HTR-8/SVneo (cell line): Measurements from ENCODE around the gene CRYL1.
"Not testable (repeated sequence)": the region's sequence is repeated elsewhere in the genome, so short reads cannot be mapped to it uniquely, and the experiment has no call there.

Experiments
- DNase-seq: peaks from one replicate; pipeline ENCODE4 v3.0.0; 2011; ENCODE audit warnings: low spot score, mixed read lengths; ENCODE audit not compliant: insufficient read length
- FAIRE-seq: peaks from 2 replicates; lab custom pipeline; 2011; peaks lifted over from hg19 to GRCh38; lab: Jason Lieb, UNC

CRYL1 gene

DNA sequence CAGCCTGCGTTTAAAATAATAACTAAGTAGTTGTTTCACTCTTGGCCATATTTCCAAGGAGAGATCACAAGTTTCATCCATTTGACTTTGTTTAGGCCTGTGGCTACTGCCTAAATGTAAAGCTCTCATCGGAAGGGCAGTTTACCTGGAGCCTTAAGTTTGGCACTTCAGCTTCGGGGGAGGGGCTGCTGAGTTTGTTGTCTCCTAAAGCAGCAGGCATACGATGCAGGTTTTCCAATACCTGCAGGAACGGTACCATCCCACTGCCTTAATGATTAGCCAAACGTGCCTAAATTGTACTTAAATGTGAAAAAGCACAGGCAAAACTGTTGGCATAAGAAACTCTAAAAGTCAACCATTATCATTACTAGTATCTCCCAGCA lies 63.1 kb downstream of the CRYL1 start:
- FAIRE-seq (no peak), DNase-seq (no peak)

DNA sequence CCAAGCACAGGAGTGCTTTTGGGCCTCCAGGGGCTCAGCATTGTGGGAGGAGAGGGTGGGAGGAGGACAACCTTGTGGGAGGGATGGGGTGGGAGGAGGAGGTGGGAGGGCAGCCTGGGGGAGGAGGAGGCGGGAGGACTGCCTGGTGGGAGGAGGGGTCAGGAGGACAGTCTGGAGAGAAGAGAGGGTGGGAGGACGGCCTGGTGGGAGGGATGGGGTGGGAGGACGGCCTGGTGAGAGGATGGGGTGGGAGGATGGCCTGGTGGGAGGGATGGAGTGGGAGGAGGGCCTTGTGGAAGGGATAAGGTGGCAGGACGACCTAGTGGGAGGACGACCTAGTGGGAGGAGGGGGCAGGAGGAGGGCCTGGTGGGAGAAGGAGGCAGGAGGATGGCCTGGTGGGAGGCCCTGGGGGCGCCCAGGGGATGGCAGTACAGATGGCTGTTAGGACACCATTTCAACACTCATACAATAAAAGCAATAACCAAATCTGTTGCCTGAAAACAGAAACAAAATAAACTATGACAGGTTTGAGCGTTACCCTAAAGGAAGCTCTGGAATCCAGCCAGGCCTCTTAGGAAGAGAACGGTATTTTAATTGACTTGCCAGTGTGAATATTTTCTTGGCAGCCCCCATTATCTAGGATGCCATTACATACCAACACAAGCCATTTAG lies 63.7 kb downstream of the CRYL1 start:
- FAIRE-seq (no peak), DNase-seq (no peak)

DNA sequence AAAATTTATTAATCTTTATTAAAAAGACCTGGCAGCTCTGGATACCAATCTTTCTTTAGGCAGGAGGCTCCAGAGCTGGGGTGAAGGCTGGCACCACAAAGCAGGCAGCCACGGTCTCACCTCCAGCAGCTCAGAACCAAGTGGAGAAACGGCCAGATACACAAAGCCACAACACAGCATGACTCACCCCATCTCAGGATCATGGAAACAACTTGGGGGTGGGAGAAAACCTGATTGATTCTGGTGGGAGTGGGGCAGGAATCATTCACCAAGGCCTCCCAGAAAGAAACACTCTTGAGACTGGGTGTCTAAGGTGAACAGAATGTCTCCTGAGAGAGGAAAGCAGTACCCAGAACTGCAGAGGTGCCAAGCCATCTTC lies 64.2 kb downstream of the CRYL1 start:
- DNase-seq (no peak), FAIRE-seq (no peak)

DNA sequence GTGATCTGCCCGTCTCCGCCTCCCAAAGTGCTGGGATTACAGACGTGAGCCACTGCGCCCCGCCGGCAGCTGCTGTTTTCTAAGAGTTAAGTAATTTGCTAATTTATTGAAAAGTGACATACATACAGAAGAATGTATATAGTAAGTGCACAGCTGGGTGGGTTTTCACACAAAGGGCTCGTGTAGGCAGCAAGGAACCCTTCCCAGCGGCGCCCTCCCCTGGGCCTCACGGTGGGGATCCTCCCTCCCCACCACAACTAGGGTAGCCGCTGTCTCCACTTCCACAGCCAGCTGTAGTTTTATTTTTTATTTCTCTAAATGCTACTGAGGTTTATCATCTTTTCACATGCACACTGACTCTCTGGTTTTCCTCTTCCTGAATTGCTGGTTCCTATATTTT lies 64.9 kb downstream of the CRYL1 start:
- no peak for DNase-seq

DNA sequence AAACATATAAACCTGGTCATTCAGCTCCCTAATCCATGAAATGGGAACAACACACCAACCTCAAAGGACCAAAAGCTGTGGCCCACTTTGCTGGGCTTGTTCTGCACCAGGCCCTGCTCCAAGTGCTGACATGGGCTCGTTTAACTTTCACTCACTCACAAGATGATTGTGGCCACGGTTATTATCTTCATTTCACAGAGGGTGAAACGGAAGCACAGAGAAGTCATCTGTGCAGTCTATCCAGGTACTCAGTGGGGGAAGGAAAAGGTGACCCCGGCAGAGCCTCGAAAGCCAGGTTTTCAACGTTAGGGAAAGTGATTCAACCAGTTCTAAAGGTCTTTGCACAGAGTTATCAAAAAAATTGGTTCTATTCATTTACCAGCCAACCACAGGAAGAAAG lies 68.0 kb downstream of the CRYL1 start:
- FAIRE-seq (no peak), DNase-seq (no peak)

More for the DNA sequence above, 64.9 kb downstream of the CRYL1 start:
- FAIRE-seq: no peak

DNA sequence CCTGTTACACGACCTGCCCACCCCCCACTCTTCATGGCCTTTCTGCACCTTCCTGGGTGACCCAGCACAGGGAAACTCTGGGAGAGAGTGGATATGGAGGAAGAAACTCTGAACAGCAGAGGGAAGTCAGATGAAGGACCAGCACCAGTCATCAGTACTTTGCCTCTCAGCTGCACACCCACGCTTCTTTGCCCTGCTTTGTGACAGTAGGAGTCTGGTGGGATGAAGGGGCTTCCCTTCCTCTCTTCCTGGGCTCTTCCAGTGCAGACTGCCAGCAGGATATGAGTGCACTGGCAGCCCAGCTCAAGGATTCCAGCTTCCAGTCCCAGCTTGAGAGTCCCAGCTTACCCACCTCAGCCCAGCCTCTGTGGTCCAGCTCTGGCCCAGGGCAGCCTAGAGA lies 68.9 kb downstream of the CRYL1 start:
- DNase-seq (no peak), FAIRE-seq (no peak)

DNA sequence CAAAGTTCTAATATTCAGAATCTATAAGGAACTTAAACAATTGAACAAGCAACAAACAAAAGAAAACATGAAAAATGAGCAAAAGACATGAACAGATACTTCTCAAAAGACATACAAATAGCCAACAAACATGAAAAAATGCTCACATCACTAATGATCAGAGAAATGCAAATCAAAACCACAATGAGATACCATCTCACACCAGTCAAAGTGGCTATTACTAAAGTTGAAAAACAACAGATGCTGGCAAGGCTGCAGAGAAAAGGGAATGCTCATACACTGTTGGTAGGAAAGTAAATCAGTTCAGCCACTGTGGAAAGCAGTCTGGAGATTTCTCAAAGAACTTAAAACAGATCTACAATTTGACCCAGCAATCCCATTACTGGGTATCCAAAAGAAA lies 74.3 kb downstream of the CRYL1 start:
- FAIRE-seq (no peak), DNase-seq (no peak)

DNA sequence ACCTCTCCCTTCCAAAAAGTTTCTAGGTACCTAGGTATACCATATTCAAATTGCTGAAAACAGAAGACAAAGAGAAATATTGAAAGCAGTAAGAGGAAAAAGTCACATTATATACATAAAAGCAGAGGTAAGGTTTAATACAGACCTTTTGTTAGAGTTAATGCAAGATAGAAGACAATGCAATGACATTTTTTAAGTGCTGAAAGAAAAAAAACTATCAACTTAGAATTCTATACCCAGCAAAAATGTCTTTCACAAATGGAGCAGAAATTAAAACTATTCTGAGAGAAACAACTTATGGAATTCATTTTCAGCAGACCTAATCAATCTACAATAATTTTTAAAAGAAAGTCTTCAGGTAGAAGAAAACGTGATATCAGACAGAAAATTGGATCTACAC lies 77.2 kb downstream of the CRYL1 start:
- FAIRE-seq (no peak), DNase-seq (no peak)

DNA sequence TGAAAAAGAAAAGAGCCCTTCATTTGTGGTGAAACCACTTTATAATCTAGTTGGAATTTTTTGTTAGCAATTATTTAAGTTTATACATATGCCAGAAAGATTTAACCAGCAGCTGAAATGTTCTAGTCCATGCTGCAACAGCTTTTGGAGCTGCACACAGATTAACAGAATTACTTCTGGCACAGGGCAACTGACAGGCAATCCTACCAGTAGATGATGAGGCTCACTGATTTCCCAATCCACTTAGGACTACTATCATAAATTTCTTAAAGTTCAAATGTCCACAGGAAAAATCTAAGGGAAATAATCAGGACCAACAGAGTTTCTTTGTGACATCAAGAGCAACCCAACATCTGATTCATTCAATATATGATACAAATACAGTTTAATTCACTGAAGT lies 78.8 kb downstream of the CRYL1 start:
- FAIRE-seq: no peak

DNA sequence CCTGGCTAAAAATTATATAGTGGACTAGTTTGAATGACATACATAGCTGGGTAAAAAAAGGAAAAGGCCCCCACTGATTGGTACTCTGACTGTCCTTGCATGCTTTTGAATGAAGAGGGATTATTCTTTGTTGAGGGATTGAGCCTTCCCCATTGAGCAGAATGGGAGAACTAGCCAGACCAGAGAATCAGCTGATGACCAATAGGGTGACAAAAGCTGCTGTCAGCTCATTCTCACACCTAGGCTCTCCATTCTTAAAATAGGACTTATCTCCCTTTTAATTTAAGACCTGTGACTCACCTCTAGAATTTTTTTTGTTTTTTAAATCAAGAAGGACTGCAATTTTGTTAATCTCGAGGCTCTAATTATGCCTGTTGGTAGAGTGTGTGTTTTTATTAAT lies 79.3 kb downstream of the CRYL1 start:
- FAIRE-seq: no peak
- DNase-seq: no peak

More for the DNA sequence above, 78.8 kb downstream of the CRYL1 start:
- no peak for DNase-seq

DNA sequence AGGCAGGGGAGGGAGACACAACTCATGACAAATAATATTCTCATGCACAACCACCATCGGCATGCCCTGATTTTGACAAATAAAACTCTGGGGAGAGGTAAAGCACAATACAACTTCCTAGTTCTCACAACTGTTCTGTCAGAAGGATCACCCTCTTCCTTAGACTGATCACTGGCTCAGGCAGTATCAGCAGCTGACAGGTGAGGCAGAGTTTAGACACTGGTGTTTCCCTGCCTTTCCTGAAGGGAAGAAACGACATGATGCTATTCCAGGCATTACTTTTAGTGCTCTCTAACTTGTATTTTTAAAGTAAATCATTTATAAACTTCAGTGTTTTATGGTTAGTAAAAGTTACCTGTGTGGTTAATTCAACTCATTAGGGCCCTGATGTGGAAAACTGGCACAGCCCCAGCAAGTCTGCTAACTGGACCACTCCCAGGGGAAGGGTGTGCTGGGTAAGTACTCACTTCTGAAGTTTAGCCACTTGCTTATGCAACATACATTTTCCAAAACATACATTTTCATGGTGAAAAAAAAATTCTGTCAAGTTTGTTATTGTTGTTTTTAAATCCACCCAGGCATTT lies 82.8 kb downstream of the CRYL1 start:
- FAIRE-seq: no peak
- DNase-seq: no peak

DNA sequence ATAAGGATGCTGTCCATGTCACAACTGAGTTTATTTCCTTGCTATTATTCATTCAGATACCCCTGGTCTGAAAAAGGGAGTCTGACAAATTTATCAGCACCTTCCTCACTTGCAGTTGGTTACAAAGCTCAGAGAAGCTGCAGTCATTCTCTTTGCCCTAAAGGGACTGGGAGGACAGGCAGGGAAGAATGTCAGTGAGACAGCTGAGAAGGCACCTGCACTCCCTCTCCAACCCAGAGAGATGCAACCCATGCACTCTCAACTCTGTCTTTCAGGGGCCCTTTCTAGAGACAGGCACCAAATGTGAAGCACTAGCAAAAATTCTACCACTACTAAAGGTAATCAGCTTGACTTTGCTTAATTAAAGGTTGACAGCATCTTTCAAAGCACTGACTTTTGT lies 83.3 kb downstream of the CRYL1 start:
- FAIRE-seq: no peak
- DNase-seq: no peak

DNA sequence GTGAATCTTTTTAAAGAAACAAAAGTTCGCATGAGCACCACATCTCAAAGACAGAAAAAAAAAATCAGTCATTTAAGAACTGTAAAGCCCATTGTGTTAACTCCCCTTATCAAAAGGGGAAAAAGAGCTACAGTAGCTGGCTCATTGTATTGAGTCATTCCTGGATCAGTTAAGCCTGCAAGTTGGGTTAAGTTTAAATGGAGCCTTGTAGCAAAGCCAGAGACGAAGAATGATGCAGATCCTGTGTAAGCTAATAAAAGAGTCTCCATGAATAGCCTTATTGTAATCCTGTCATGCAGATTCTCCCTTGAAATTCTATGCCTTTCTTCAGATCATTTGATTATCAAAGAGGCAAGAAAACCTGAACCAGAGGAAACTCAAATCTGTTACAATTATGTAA lies 83.8 kb downstream of the CRYL1 start:
- FAIRE-seq: no peak
- no peak for DNase-seq

DNA sequence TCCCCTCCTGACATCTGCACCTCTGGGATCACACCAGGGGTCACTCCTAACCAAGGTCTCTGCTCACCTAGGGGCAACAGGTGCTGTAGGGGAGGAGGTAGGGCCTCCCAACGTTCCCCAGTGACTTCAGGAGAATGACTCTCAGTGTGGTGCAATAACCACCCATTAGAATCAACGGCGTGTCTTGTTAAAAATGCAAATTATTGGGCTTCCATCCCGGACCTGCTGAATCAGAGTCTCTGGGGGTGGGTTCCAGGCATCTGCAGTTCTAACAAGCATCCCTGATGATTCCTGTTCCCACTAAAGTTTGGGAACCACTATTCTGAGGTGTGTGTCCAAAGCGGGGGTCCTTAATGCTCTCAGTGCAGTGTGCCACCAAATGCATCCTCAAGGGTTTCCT lies 84.6 kb downstream of the CRYL1 start:
- DNase-seq: no peak
- FAIRE-seq: no peak

DNA sequence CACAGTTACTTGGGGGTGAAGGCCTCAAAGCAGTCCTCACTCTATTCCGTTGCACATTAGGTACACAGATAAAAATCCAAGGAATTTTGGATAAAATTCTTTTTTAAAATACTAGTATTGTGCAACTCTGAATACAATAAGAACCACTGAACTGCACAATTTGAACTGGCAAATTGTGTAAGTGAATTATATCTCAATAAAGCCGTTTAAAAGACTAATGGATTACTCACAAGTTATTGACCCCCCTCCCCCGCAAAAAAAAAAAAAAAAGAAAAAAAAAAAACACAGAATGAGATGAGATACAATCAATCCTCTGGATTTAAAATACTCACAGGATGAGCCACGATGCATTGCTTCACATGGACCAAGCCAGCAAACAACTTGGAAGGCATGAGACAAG lies 86.4 kb downstream of the CRYL1 start:
- no peak for FAIRE-seq
- DNase-seq: no peak

DNA sequence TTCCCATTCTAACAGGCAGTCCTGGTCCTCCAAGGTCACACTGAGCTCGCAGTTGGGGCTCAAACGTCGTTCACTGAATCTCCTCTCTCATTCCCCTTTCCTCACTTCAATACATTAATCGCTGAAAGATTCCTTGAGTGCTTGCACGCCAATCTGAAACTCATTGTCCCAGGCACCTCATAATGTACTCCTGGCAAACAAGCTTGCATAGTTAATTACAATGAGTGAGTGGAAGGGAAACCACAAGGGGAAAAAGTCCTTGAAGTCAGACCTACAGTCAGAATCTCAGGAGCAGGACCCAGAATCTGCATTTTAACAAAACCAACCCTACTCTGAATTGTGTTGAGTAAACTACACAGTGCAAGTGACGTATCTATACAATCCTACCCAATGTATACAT lies 86.9 kb downstream of the CRYL1 start:
- DNase-seq: no peak
- no peak for FAIRE-seq

DNA sequence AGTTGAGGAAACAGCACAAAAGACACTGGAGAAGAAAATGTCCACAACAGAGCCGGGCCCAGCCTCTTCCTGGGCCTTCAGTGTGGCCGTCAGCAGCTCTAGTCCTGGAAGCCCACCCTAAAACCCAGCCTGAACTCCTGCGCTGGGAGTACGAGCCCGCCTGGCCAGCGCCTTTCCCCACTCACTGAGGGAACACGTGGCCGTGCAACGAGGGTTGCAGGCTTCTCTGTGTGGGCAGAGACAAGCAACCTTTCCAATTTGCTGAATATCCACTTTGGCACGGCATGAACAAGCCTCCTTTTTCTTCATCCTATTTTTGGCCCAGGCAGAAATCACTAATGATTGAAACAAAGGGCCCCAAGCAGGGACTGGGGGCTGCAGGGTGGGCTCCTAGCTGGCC lies 89.2 kb downstream of the CRYL1 start:
- FAIRE-seq (no peak), DNase-seq (no peak)

DNA sequence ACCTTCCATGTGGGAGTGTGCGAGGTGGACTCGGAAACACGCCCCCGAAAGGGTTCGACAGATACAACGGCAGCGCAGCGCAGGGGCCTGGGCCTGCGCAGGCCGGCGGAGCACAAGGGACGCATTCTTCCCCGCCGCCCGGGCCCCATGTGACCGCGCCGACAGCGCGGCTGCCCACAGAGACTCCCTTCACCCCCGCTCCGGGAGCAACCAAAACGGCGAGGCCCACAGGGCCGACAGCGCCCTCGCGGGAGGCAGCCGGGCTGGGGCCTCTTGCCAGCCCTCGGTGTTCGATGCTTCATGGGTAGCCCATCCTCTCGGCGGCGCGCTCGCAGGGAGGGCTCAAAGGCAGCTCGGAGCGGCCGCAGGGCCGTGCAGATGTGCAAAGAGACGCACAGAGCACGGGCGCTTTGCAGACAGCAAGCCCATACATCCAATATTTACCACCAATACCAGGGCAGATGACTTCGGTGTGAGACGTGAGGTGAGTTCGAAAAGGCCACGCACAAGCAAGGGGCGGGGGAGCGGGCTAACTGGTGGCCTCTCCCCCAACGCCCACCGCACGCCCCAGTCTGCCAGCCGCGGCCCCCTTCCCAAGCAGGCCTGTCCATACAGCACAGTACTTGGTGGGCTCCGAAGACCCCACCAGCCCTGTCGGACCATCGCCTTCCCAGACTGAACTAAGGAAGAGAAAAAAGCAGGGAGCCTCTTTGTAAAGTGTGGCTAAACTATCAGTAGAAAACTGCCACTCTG lies 89.9 kb downstream of the CRYL1 start:
- FAIRE-seq (no peak), DNase-seq (no peak)

DNA sequence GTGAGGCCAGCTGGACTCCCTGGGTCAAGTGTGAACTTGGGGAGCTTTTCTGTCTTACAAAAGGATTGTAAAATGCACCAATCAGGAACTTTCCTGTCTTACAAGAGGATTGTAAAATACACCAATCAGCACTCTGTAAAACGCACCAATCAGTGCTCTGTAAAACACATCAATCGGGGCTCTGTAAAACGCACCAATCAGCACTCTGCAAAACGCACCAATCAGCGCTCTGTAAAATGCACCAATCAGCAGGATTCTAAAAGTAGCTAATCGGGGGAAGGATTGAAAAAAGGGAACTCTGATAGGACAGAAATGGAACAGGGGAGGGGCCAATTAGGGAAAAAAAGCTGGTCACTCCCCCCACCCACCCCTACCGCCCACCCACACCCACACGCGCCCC lies 91.4 kb downstream of the CRYL1 start:
- DNase-seq, FAIRE-seq: not testable (repeated sequence)

DNA sequence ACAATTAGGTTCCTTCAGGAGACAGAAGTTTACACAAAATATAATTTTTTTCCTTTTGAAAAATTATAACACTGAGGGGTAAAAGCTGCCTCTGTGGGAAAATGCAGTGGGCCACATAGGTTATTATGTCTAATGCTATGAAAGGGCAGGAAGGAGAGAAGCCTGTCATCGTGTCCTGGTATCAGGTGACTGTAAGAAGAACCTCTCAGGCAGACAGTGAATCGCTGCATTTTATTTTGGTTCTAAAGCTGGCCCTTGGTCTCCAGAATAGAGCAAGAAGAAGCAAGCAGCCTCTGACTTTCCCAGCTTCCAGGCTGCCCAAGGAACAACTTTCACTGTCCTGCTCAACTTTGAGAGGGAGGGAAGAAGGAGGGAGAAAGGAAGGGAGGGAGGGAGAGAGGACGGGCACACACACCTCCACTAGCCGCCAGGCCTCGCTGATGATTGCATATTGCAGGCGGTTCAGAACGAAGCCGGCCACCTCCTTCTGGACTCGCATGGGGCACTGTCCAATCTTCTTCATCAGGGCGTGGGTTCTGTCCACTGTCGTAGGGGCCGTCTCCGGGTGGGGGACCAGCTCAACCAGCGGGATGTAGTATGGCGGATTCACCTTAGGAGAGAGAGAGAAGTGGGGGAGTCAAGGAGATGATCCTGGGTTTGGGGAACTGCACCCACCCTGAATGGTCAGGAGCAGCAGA lies 93.8 kb downstream of the CRYL1 start:
- no peak for FAIRE-seq

DNA sequence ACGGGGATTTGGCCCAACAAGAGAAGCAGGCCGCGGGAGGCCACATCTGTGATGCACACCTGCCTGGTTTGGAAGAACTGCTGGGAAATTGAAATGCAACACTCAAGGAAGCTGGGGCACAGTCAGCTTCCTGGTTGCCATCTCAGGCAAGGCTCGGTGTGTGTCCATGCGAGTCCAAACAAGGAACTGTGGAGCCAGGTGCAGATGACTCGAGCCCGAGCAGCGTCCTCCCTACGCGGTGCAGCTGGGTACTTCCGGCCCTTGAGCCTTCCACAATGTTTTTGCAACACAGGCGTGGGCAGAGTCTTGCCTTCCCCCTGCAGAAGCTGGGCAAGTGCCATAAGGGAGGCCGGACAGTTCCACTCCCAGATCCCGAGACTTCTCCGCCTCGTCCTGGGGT lies 94.6 kb downstream of the CRYL1 start:
- DNase-seq: no peak

More for the DNA sequence above, 93.8 kb downstream of the CRYL1 start:
- no peak for DNase-seq

More for the DNA sequence above, 94.6 kb downstream of the CRYL1 start:
- FAIRE-seq: no peak
